Activated T-cell treated with anti-CD3 and anti-CD28 coated beads for 4 hours (primary cell): Measurements from ENCODE around the gene MCEE.
"Not testable (repeated sequence)": the region's sequence is repeated elsewhere in the genome, so short reads cannot be mapped to it uniquely, and the experiment has no call there.

Source experiments
- DNase-seq: peaks from one replicate; pipeline ENCODE4 v3.0.0-alpha.2; 2020

Gene MCEE

GRCh38 chr2:71125506-71126294 is 4.3 kb downstream of the MCEE start:
- no peak for DNase-seq

- DNase-seq, result no peak
These were observed 7.4 kb downstream of the MCEE start for GRCh38 chr2:71122387-71123298.

GRCh38 chr2:71121479-71121878 is 8.6 kb downstream of the MCEE start:
- no peak for DNase-seq

GRCh38 chr2:71120195-71120594 is 9.8 kb downstream of the MCEE start:
- DNase-seq, result no peak

GRCh38 chr2:71117063-71117462 is 13.0 kb downstream of the MCEE start:
- no peak for DNase-seq

- no peak for DNase-seq
These were observed 16.2 kb downstream of the MCEE start for GRCh38 chr2:71113843-71114242.

GRCh38 chr2:71108091-71108490 is 21.9 kb downstream of the MCEE start:
- no peak for DNase-seq

- not testable (repeated sequence) for DNase-seq
These were observed 23.6 kb downstream of the MCEE start for GRCh38 chr2:71106463-71106862.

- DNase-seq, result no peak
These were observed 26.2 kb downstream of the MCEE start for GRCh38 chr2:71103809-71104208.

- no peak for DNase-seq
These were observed 26.9 kb downstream of the MCEE start for GRCh38 chr2:71102981-71103681.

GRCh38 chr2:71101656-71102055 is 28.4 kb downstream of the MCEE start:
- DNase-seq, result no peak

- DNase-seq, result peak; percentile 18
These were observed 29.6 kb downstream of the MCEE start for GRCh38 chr2:71100195-71100964.

GRCh38 chr2:71092491-71093260 is 37.4 kb downstream of the MCEE start:
- not testable (repeated sequence) for DNase-seq

GRCh38 chr2:71091808-71092207 is 38.2 kb downstream of the MCEE start:
- DNase-seq, result not testable (repeated sequence)

GRCh38 chr2:71089475-71089874 is 40.6 kb downstream of the MCEE start:
- not testable (repeated sequence) for DNase-seq

- not testable (repeated sequence) for DNase-seq
These were observed 44.6 kb downstream of the MCEE start for GRCh38 chr2:71085325-71086003.

GRCh38 chr2:71083752-71084312 is 46.2 kb downstream of the MCEE start:
- not testable (repeated sequence) for DNase-seq

GRCh38 chr2:71083297-71083696 is 46.7 kb downstream of the MCEE start:
- DNase-seq, result not testable (repeated sequence)

GRCh38 chr2:71082402-71083252 is 47.4 kb downstream of the MCEE start:
- DNase-seq, result no peak

- DNase-seq, result no peak
These were observed 51.4 kb downstream of the MCEE start for GRCh38 chr2:71078624-71079023.
